ENCODE data around the gene ARHGAP22. TPM values are rescaled to one million over a fixed set of nuclear protein-coding genes. Genes with fewer than 3 reads are reported as not detected.

The ARHGAP22 gene
- total RNA-seq, 2 experiments from 2014 or later, result 0.19 to 0.46 TPM

DNA sequence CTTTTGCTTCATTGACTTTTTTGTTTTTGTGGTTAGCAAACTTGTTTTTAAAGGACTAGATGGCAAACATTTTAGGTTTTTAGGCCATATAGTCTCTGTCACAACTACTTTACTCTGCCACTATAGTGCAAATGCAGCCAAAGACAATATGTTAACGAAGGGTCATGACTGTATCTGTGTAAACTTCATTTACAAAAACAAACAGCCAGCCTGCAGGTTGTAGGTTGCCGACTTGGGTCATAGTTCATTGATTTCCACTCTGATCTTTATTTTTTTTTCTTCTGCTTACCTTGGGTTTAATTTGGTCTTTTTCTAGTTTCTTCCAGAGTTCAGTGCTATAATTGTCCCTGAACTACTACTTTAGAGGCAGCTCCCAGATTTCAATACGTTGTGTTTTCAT, 120.0 kb downstream of the ARHGAP22 start:
- H3K4me1 ChIP-seq (ENCODE audit: insufficient read depth, low read length, poor library complexity, severe bottlenecking), result no peaks in the 10 kb centered on the region
- no peaks in the 10 kb centered on the region for H3K36me3 ChIP-seq (ENCODE audit: insufficient read depth, low read length)
- TF ChIP-seq, protein P1, sequence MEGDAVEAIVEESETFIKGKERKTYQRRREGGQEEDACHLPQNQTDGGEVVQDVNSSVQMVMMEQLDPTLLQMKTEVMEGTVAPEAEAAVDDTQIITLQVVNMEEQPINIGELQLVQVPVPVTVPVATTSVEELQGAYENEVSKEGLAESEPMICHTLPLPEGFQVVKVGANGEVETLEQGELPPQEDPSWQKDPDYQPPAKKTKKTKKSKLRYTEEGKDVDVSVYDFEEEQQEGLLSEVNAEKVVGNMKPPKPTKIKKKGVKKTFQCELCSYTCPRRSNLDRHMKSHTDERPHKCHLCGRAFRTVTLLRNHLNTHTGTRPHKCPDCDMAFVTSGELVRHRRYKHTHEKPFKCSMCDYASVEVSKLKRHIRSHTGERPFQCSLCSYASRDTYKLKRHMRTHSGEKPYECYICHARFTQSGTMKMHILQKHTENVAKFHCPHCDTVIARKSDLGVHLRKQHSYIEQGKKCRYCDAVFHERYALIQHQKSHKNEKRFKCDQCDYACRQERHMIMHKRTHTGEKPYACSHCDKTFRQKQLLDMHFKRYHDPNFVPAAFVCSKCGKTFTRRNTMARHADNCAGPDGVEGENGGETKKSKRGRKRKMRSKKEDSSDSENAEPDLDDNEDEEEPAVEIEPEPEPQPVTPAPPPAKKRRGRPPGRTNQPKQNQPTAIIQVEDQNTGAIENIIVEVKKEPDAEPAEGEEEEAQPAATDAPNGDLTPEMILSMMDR (conservative IDR thresholded peaks at IDR 0.05; ENCODE audit: low read length), result no peak
- no peak for TF ChIP-seq EZH2phosphoT487 (IDR thresholded peaks at IDR 0.05; ENCODE audit: borderline replicate concordance, low read depth, low read length)
- no peak overlapping the region for H3K4me2 ChIP-seq (ENCODE audit: low read length)
- no peak for DNase-seq (ENCODE audit: low spot score)
- H3K9me3 ChIP-seq (ENCODE audit: low read length), result no peaks in the 10 kb centered on the region
- no peak overlapping the region for H3K4me3 ChIP-seq (ENCODE audit: low read depth, low read length, poor library complexity, severe bottlenecking)
- ChIA-PET POLR2A (interaction anchor here (0.6 kb wide), 1 partner anchor 58 kb away, joined by 3 read pairs; no protein-coding TSS in a partner anchor), CTCF (ENCODE audit: unreplicated experiment) (no interaction called here)
- no peaks in the 10 kb centered on the region for H3K9me2 ChIP-seq (ENCODE audit: insufficient read depth, low read length)
- H2AFZ ChIP-seq (ENCODE audit: low read length), result no peak overlapping the region
- H3K79me2 ChIP-seq (ENCODE audit: insufficient read depth, low read depth, low read length), result no peaks in the 10 kb centered on the region
- intact Hi-C loops (cut with micrococcal nuclease; ENCODE audit: unreplicated experiment), result no loop called here
- no peaks in the 10 kb centered on the region for H4K20me1 ChIP-seq (ENCODE audit: insufficient read depth, low read length)
- no peak overlapping the region for H3K27ac ChIP-seq (ENCODE audit: low read depth, low read length, poor library complexity, severe bottlenecking)
- BruUV-seq (replicated peaks), result no TSS peak

DNA sequence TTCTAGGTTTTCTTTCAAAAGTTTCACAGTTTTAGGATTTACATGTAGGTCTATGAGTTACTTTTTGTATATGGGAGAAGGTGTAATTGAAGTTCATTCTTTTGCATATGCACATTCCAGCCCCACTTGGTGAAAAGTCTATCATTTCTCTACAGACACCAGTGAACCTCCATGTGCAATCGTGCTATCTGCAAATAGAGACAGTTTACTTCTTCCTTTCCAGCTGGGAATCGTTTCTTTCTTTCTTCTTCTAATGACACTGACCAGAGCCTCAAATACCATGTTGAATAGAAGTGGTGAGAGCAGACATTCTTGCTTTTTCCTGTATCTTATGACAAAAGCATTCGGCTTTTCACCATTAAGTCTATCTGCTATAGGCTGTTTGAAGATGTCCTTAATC, 122.7 kb downstream of the ARHGAP22 start:
- no peak overlapping the region for H3K4me3 ChIP-seq (ENCODE audit: low read depth, low read length, poor library complexity, severe bottlenecking)
- H3K79me2 ChIP-seq (ENCODE audit: insufficient read depth, low read depth, low read length), result no peaks in the 10 kb centered on the region
- ChIA-PET CTCF (ENCODE audit: unreplicated experiment) (no interaction called here), POLR2A (interaction anchor here (0.5 kb wide), 1 partner anchor 1042 kb away, joined by 3 read pairs; no protein-coding TSS in a partner anchor)
- no peak for DNase-seq (ENCODE audit: low spot score)
- H3K9me3 ChIP-seq (ENCODE audit: low read length), result no peaks in the 10 kb centered on the region
- H3K36me3 ChIP-seq (ENCODE audit: insufficient read depth, low read length), result no peaks in the 10 kb centered on the region
- TF ChIP-seq, protein P1 (conservative IDR thresholded peaks at IDR 0.05; ENCODE audit: low read length), result no peak
- no peak for TF ChIP-seq EZH2phosphoT487 (IDR thresholded peaks at IDR 0.05; ENCODE audit: borderline replicate concordance, low read depth, low read length)
- no peak overlapping the region for H3K27ac ChIP-seq (ENCODE audit: low read depth, low read length, poor library complexity, severe bottlenecking)
- BruUV-seq (replicated peaks), result no TSS peak
- H4K20me1 ChIP-seq (ENCODE audit: insufficient read depth, low read length), result no peaks in the 10 kb centered on the region
- H2AFZ ChIP-seq (ENCODE audit: low read length), result no peak overlapping the region
- no peak overlapping the region for H3K4me2 ChIP-seq (ENCODE audit: low read length)
- no peaks in the 10 kb centered on the region for H3K9me2 ChIP-seq (ENCODE audit: insufficient read depth, low read length)
- no peaks in the 10 kb centered on the region for H3K4me1 ChIP-seq (ENCODE audit: insufficient read depth, low read length, poor library complexity, severe bottlenecking)
- intact Hi-C loops (cut with micrococcal nuclease; ENCODE audit: unreplicated experiment), result no loop called here

- Histone ChIP-seq H3K9me2 (ENCODE audit: insufficient read depth, low read length) (no peaks in the 10 kb centered on the region), H3K4me2 (ENCODE audit: low read length) (no peak overlapping the region), H3K4me1 (ENCODE audit: insufficient read depth, low read length, poor library complexity, severe bottlenecking) (no peaks in the 10 kb centered on the region), H3K9me3 (ENCODE audit: low read length) (no peaks in the 10 kb centered on the region), H4K20me1 (ENCODE audit: insufficient read depth, low read length) (no peaks in the 10 kb centered on the region), H3K36me3 (ENCODE audit: insufficient read depth, low read length) (no peaks in the 10 kb centered on the region), H3K27ac (ENCODE audit: low read depth, low read length, poor library complexity, severe bottlenecking) (no peak overlapping the region), H2AFZ (ENCODE audit: low read length) (no peak overlapping the region), H3K4me3 (ENCODE audit: low read depth, low read length, poor library complexity, severe bottlenecking) (no peak overlapping the region), H3K79me2 (ENCODE audit: insufficient read depth, low read depth, low read length) (no peaks in the 10 kb centered on the region)
- POLR2A ChIA-PET, result no interaction called here
- no peak for TF ChIP-seq EZH2phosphoT487 (IDR thresholded peaks at IDR 0.05; ENCODE audit: borderline replicate concordance, low read depth, low read length)
- TF ChIP-seq, protein P1 (conservative IDR thresholded peaks at IDR 0.05; ENCODE audit: low read length), result no peak
- CTCF ChIA-PET (ENCODE audit: unreplicated experiment), result no interaction called here
- DNase-seq (ENCODE audit: low spot score), result no peak
- intact Hi-C loops (cut with micrococcal nuclease; ENCODE audit: unreplicated experiment), result no loop called here
- BruUV-seq (replicated peaks), result no TSS peak
These were observed 123.5 kb downstream of the ARHGAP22 start for GRCh38 chr10:48481385-48481784.

Data from OCI-LY7 (cell line).